Breast epithelium (tissue), 4 donors: Measurements from ENCODE around the gene LEPROT. TPM values are rescaled to one million over a fixed set of nuclear protein-coding genes. Genes with fewer than 3 reads are reported as not detected.
A peak's percentile ranks its signal among the peaks of the same experiment; 100 is the strongest.

ENCODE experiments used
- DNase-seq, 2 donors: peaks; one replicate each; pipeline ENCODE4 v3.0.0-alpha.2; 2019; ENCODE audit warnings: low spot score in 2 of 2
- H3K27ac ChIP-seq, 2 donors: fragments of 200-600 bp; sonication (generic) in 1 of 2; one replicate each; pipeline ENCODE4 v1.5.1; 2016 to 2019; ENCODE audit warnings: mild to moderate bottlenecking in 1 of 2
- H3K27me3 ChIP-seq, 2 donors: fragments of 200-600 bp; sonication (generic) in 1 of 2; one replicate each; pipeline versions ENCODE4 v1.5.1 to v1.6.0; 2017 to 2019; ENCODE audit warnings: control low read depth in 1 of 2, mild to moderate bottlenecking in 1 of 2
- H3K36me3 ChIP-seq: fragments of 200-600 bp; one replicate; pipeline ENCODE4 v1.5.1; 2019
- H3K4me1 ChIP-seq, 2 donors: fragments of 200-600 bp; sonication (generic); one replicate each; pipeline ENCODE4 v1.5.1; 2016 to 2019; ENCODE audit warnings: control low read depth in 1 of 2
- H3K4me3 ChIP-seq, 3 donors: fragments of 200-600 bp; sonication (generic); 1 replicate in 2 of 3; 2 replicates in 1 of 3; pipeline ENCODE4 v1.5.1; 2016 to 2019; ENCODE audit warnings: mild to moderate bottlenecking in 3 of 3, moderate library complexity in 2 of 3
- H3K9me3 ChIP-seq, 2 donors: fragments of 200-600 bp; sonication (generic) in 1 of 2; one replicate each; pipeline ENCODE4 v1.5.1; 2016 to 2019; ENCODE audit warnings: control low read depth in 1 of 2
- POLR2A ChIP-seq: fragments of 450-650 bp; IDR thresholded peaks from one replicate; pipeline ENCODE4 v1.6.1; 2016; ENCODE audit warnings: antibody characterized with exemption, mild to moderate bottlenecking, moderate library complexity
- POLR2AphosphoS5 ChIP-seq, 3 donors: sonication (generic); formaldehyde crosslinking; IDR thresholded peaks; one replicate each; pipeline ENCODE4 v1.6.1; 2017; ENCODE audit warnings: antibody characterized with exemption in 3 of 3
- intact Hi-C: fragments of 100-400 bp; cut with DNase I; formaldehyde crosslinking; loops from one replicate; pipeline ENCODE4 v1.15.1; 2023; ENCODE audit warnings: low total_unique reads
- total RNA-seq, 3 donors: library from RNA; depleted of rRNA; stranded (reverse); fragments of >200 nt; gene quantifications; one replicate each; pipeline ENCODE4 v1.1.0, GENCODE V29; 2016
- TF ChIP-seq, protein P1 (sequence below), 3 donors: fragments of 450-650 bp; IDR thresholded peaks; one replicate each; pipeline ENCODE4 v1.5.1; 2016 to 2017; ENCODE audit warnings: antibody characterized with exemption in 3 of 3, mild to moderate bottlenecking in 3 of 3, moderate library complexity in 3 of 3

Gene LEPROT
- total RNA-seq, 3 donors from 2014 or later, result 71.1 to 103 (median 75.5) TPM

DNA sequence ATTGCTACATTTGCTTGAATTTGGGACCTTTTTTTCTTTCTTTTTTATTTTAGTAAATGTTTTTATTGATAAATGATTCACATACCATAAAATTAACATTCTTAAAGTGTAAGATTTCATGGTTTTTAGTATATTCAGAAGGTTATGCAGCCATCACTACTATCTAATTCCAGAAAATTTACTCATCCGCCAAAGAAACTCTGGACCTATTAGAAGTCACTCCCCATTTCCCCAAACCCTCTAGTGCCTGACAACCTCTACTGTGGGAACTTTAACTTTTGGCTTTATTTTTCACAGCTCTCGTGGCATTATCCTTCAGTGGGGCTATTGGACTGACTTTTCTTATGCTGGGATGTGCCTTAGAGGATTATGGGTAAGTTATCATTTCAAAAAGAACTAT lies 4.5 kb downstream of the LEPROT start:
- Histone ChIP-seq H3K4me3 (no peak overlapping the region), H3K36me3 (peaks cover 4% of the 10 kb centered on the region), H3K27ac (peak overlapping the region in 1 of 2 donors; percentile 64), H3K27me3 (no peaks in the 10 kb centered on the region), H3K9me3 (no peaks in the 10 kb centered on the region), H3K4me1 (peaks cover 0 to 24% of the 10 kb centered on the region in 2 donors)
- no peak for DNase-seq
- TF ChIP-seq POLR2AphosphoS5 (IDR thresholded peaks at IDR 0.05) (no peak), POLR2A (no peak)
- TF ChIP-seq, protein P1, sequence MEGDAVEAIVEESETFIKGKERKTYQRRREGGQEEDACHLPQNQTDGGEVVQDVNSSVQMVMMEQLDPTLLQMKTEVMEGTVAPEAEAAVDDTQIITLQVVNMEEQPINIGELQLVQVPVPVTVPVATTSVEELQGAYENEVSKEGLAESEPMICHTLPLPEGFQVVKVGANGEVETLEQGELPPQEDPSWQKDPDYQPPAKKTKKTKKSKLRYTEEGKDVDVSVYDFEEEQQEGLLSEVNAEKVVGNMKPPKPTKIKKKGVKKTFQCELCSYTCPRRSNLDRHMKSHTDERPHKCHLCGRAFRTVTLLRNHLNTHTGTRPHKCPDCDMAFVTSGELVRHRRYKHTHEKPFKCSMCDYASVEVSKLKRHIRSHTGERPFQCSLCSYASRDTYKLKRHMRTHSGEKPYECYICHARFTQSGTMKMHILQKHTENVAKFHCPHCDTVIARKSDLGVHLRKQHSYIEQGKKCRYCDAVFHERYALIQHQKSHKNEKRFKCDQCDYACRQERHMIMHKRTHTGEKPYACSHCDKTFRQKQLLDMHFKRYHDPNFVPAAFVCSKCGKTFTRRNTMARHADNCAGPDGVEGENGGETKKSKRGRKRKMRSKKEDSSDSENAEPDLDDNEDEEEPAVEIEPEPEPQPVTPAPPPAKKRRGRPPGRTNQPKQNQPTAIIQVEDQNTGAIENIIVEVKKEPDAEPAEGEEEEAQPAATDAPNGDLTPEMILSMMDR (IDR thresholded peaks at IDR 0.05), result no peak
- intact Hi-C loops, result no loop called here

GRCh38 chr1:65425697-65426096 lies 5.2 kb downstream of the LEPROT start:
- H3K27me3 ChIP-seq, result no peaks in the 10 kb centered on the region
- no peaks in the 10 kb centered on the region for H3K9me3 ChIP-seq
- TF ChIP-seq POLR2A (no peak), POLR2AphosphoS5 (IDR thresholded peaks at IDR 0.05) (no peak)
- TF ChIP-seq, protein P1 (IDR thresholded peaks at IDR 0.05), result no peak
- H3K4me1 ChIP-seq, result peaks cover 0 to 26% of the 10 kb centered on the region in 2 donors
- peak overlapping the region; percentile 22 to 64 for H3K27ac ChIP-seq
- peaks cover 4% of the 10 kb centered on the region for H3K36me3 ChIP-seq
- intact Hi-C loops, result no loop called here
- no peak overlapping the region for H3K4me3 ChIP-seq
- no peak for DNase-seq

DNA sequence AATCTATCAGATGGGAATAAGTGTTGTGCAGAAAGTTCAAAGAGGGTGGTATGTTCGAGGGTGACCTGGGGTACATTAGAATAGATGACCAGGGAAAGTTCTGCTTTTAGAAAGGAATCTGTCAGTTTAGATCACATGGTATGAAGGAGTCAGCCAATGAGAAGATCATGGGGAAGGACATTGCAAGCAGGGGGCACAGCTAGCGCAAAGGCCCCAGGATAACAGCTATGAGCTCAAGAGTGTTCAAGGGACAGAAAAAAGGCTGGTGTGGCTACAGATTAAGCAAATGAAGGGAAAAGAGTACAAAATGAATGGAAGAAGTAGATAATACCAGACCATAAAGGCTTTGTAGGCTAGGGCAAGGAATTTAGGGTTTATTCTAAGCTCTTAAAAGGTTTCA lies 8.6 kb downstream of the LEPROT start:
- no peaks in the 10 kb centered on the region for H3K9me3 ChIP-seq
- H3K27ac ChIP-seq, result peak overlapping the region; percentile 76 to 77
- peaks cover 0 to 3% of the 10 kb centered on the region in 2 donors for H3K4me1 ChIP-seq
- intact Hi-C loops, result no loop called here
- H3K27me3 ChIP-seq, result no peaks in the 10 kb centered on the region
- H3K4me3 ChIP-seq, result no peak overlapping the region
- no peak for DNase-seq
- TF ChIP-seq, protein P1 (IDR thresholded peaks at IDR 0.05), result no peak
- TF ChIP-seq POLR2A, result no peak
- no peak for TF ChIP-seq POLR2AphosphoS5 (IDR thresholded peaks at IDR 0.05)
- H3K36me3 ChIP-seq, result peaks cover 4% of the 10 kb centered on the region

DNA sequence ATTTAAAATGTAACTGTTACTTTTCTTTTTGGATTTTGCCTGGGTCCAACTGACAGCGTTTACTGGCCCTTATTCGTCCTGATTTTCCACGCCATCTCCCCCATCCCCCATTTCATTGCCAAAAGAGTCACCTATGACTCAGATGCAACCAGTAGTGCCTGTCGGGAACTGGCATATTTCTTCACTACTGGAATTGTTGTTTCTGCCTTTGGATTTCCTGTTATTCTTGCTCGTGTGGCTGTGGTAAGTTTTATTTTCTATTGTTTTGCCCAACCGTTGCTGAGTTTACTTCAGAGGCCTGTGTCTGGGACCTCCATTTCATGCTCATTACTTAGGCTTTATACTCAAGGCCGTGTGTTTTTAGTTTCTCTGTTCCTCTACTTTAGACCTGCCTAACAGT lies 9.3 kb downstream of the LEPROT start:
- intact Hi-C loops, result no loop called here
- Histone ChIP-seq H3K27me3 (no peaks in the 10 kb centered on the region), H3K4me1 (peaks cover 0 to 7% of the 10 kb centered on the region in 2 donors), H3K27ac (peak overlapping the region; percentile 76 to 77), H3K36me3 (peaks cover 4% of the 10 kb centered on the region), H3K9me3 (no peaks in the 10 kb centered on the region), H3K4me3 (no peak overlapping the region)
- DNase-seq, result peak in 1 of 2 donors; percentile 25
- TF ChIP-seq POLR2A (no peak), POLR2AphosphoS5 (IDR thresholded peaks at IDR 0.05) (peak; percentile 18 to 62 (median 49))
- TF ChIP-seq, protein P1 (IDR thresholded peaks at IDR 0.05), result no peak

GRCh38 chr1:65431111-65431705 lies 10.7 kb downstream of the LEPROT start:
- H3K27me3 ChIP-seq, result no peaks in the 10 kb centered on the region
- peaks cover 0 to 7% of the 10 kb centered on the region in 2 donors for H3K4me1 ChIP-seq
- intact Hi-C loops, result no loop called here
- TF ChIP-seq POLR2AphosphoS5 (IDR thresholded peaks at IDR 0.05) (no peak), POLR2A (no peak)
- TF ChIP-seq, protein P1 (IDR thresholded peaks at IDR 0.05), result peak; percentile 21 to 50 (median 28)
- H3K27ac ChIP-seq, result peak overlapping the region; percentile 76 to 77
- H3K4me3 ChIP-seq, result no peak overlapping the region
- no peaks in the 10 kb centered on the region for H3K9me3 ChIP-seq
- DNase-seq, result no peak
- H3K36me3 ChIP-seq, result peaks cover 2% of the 10 kb centered on the region
